GM10248 (cell line): ENCODE measurements around the gene PRDX6.
"Not testable (repeated sequence)": the region's sequence is repeated elsewhere in the genome, so short reads cannot be mapped to it uniquely, and the experiment has no call there.

Experiments
- CTCF ChIA-PET: fragments of 300-600 bp; sonication (Branson Sonifier 250); formaldehyde crosslinking; extraction: SDS; loops from one replicate; lab custom pipeline; 2021; ENCODE audit warnings: antibody characterized with exemption; lab: Yijun Ruan, JAX
- POLR2A ChIA-PET: fragments of 350-650 bp; sonication (Branson Sonifier 250); formaldehyde crosslinking; extraction: SDS; loops from one replicate; lab custom pipeline; 2020; ENCODE audit warnings: antibody characterized with exemption; lab: Yijun Ruan, JAX
- DNase-seq: peaks from one replicate; pipeline ENCODE4 v3.0.0; 2012; ENCODE audit errors: extremely low spot score
- CTCF ChIP-seq: IDR thresholded peaks from 2 replicates; pipeline ENCODE4 v1.5.1; 2012; ENCODE audit warnings: mild to moderate bottlenecking, low read depth; ENCODE audit errors: extremely low read depth, missing control alignments, control extremely low read depth

PRDX6 gene

GRCh38 chr1:173467426-173467825 is 9.7 kb upstream of the PRDX6 start:
- no peak for DNase-seq
- POLR2A ChIA-PET: interaction anchor here (0.6 kb wide), 1 partner anchor 1555 kb away, joined by 3 read pairs; no protein-coding TSS in a partner anchor
- TF ChIP-seq CTCF: no peak
- CTCF ChIA-PET: interaction anchor here (1.1 to 1.3 kb wide), 3 partner anchors 8 to 38 kb away, joined by 3 to 4 read pairs (median 3); partner anchors contain the start of gene PRDX6

GRCh38 chr1:173469656-173470055 is 7.5 kb upstream of the PRDX6 start:
- POLR2A ChIA-PET: no interaction called here
- no peak for DNase-seq
- no peak for TF ChIP-seq CTCF
- CTCF ChIA-PET: no interaction called here

GRCh38 chr1:173470608-173471007 is 6.5 kb upstream of the PRDX6 start:
- TF ChIP-seq CTCF: no peak
- POLR2A ChIA-PET: no interaction called here
- DNase-seq: no peak
- CTCF ChIA-PET: no interaction called here

- POLR2A ChIA-PET: no interaction called here
Measured at GRCh38 chr1:173473599-173474011, 3.5 kb upstream of the PRDX6 start.

GRCh38 chr1:173474097-173474779 is 2.9 kb upstream of the PRDX6 start:
- DNase-seq: no peak
- CTCF ChIA-PET: interaction anchor here (1.0 to 2.8 kb wide), 3 partner anchors 11 to 45 kb away, joined by 3 to 11 read pairs (median 8); no protein-coding TSS in a partner anchor
- POLR2A ChIA-PET: no interaction called here
- TF ChIP-seq CTCF: no peak

More at GRCh38 chr1:173473599-173474011, 3.5 kb upstream of the PRDX6 start:
- CTCF ChIA-PET: interaction anchor here (1.0 to 2.8 kb wide), 5 partner anchors 10 to 44 kb away, joined by 3 to 11 read pairs (median 4); no protein-coding TSS in a partner anchor
- no peak for TF ChIP-seq CTCF
- no peak for DNase-seq

GRCh38 chr1:173474780-173475421 is 2.2 kb upstream of the PRDX6 start:
- POLR2A ChIA-PET, DNase-seq: not testable (repeated sequence)
- CTCF ChIA-PET: interaction anchor here (0.9 to 5.1 kb wide), 3 partner anchors 8 to 44 kb away, joined by 3 to 35 read pairs (median 3); no protein-coding TSS in a partner anchor

GRCh38 chr1:173475564-173476196 is 1.5 kb upstream of the PRDX6 start:
- ChIA-PET CTCF (interaction anchor here (0.8 to 5.1 kb wide), 5 partner anchors 9 to 274 kb away, joined by 3 to 35 read pairs (median 3); no protein-coding TSS in a partner anchor), POLR2A (no interaction called here)
- no peak for TF ChIP-seq CTCF
- DNase-seq: no peak
